Keratinocyte (primary cell): ENCODE measurements around the gene CHRNG.

ENCODE experiments used
- CTCF ChIP-seq, 3 experiments: IDR thresholded peaks in 1 of 3; conservative IDR thresholded peaks in 1 of 3; optimal IDR thresholded peaks in 1 of 3; 2 replicates in 2 of 3; 3 replicates in 1 of 3; pipeline versions ENCODE3 to v1.5.1; 2011; ENCODE audit warnings: low read length in 3 of 3, mild to moderate bottlenecking in 3 of 3, moderate library complexity in 2 of 3, control low read depth in 1 of 3, inconsistent platforms in 1 of 3; ENCODE audit not compliant: insufficient read depth in 2 of 3; ENCODE audit errors: extremely low read depth in 1 of 3
- EZH2 ChIP-seq: IDR thresholded peaks from one replicate; pipeline ENCODE4 v1.6.1; 2012; ENCODE audit warnings: inconsistent platforms, mild to moderate bottlenecking, low read length, moderate library complexity

GRCh38 chr2:232587512-232587911 lies 48.0 kb downstream of the CHRNG start:
- TF ChIP-seq CTCF (optimal IDR thresholded peaks at IDR 0.05 in 1 of 3, IDR thresholded peaks at IDR 0.05 in 1 of 3, conservative IDR thresholded peaks at IDR 0.05 in 1 of 3; ENCODE audit: extremely low read depth in 1 of 3, insufficient read depth in 2 of 3, low read length in 3 of 3) (no peak), EZH2 (no peak)
